Measurements from ENCODE around the gene EPHB1. TPM values are rescaled to one million over a fixed set of nuclear protein-coding genes. Genes with fewer than 3 reads are reported as not detected.

The EPHB1 gene
- total RNA-seq, 1 donor from 2014 or later, result 3.0 TPM

- no peak for ATAC-seq
- Histone ChIP-seq H3K4me3 (no peak overlapping the region), H3K27me3 (ENCODE audit: low read depth) (no peaks in the 10 kb centered on the region), H3K9me3 (no peaks in the 10 kb centered on the region), H3K36me3 (no peaks in the 10 kb centered on the region), H3K4me1 (no peaks in the 10 kb centered on the region), H3K27ac (no peak overlapping the region)
- intact Hi-C loops (cut with DNase I), result no loop called here
- TF ChIP-seq CTCF (IDR thresholded peaks at IDR 0.05), result no peak
- DNase-seq, result no peak
Observed at GRCh38 chr3:135304378-135304777, 509.3 kb downstream of the EPHB1 start.

Other genes with a start within 250 kb of the EPHB1 start
- 0.24 TPM for gene KY, start 144.2 kb upstream of the EPHB1 start, total RNA-seq

Data from lower lobe of right lung (tissue), 2 donors.